ENCODE measurements around the gene SHCBP1. TPM values are rescaled to one million over a fixed set of nuclear protein-coding genes. Genes with fewer than 3 reads are reported as not detected.

Gene SHCBP1
- 1 to 10 TPM in 2 of 3 donors, under 1 TPM in 1; 0.63 to 7.7 (median 2.3) TPM for total RNA-seq
- long read RNA-seq, donor 1, result 0 reads
- long read RNA-seq, donor 2, partial matches to known transcripts, result 0 of 4 reads
- long read RNA-seq, donor 2, other reads (novel, unspliced or antisense), result 2 of 4 reads

- peak within 1 kb of the TSS; percentile 6 for H3K4me3 ChIP-seq
- DNase-seq (peak; percentile 82 to 87 (median 84)), ATAC-seq (peak; percentile 90)
- intact Hi-C loops (cut with DNase I, micrococcal nuclease), result no loop called here
- H3K36me3 ChIP-seq (ENCODE audit: low read depth), result no peaks in the 10 kb centered on the region
- no peaks in the 10 kb centered on the region for H3K4me1 ChIP-seq (ENCODE audit: low read depth)
- H3K9me3 ChIP-seq, result no peaks in the 10 kb centered on the region
- TF ChIP-seq CTCF (IDR thresholded peaks at IDR 0.05), result no peak
Observed at GRCh38 chr16:46621006-46621933, at the start of gene SHCBP1. SHCBP1 (minus strand) TSS chr16:46621379; CDS start chr16:46621359, 20 bp downstream.

- DNase-seq (no peak), ATAC-seq (no peak)
- no peak for TF ChIP-seq CTCF (IDR thresholded peaks at IDR 0.05)
- no peak overlapping the region for H3K4me3 ChIP-seq
- no peaks in the 10 kb centered on the region for H3K4me1 ChIP-seq (ENCODE audit: low read depth)
- intact Hi-C loops (cut with DNase I, micrococcal nuclease), result no loop called here
- peaks cover 3% of the 10 kb centered on the region for H3K36me3 ChIP-seq (ENCODE audit: low read depth)
- no peaks in the 10 kb centered on the region for H3K9me3 ChIP-seq
Observed at GRCh38 chr16:46662123-46662522, 40.9 kb upstream of the SHCBP1 start.

GRCh38 chr16:46658925-46659324 lies 37.7 kb upstream of the SHCBP1 start:
- Histone ChIP-seq H3K9me3 (no peaks in the 10 kb centered on the region), H3K36me3 (ENCODE audit: low read depth) (peaks cover 3% of the 10 kb centered on the region), H3K4me1 (ENCODE audit: low read depth) (no peaks in the 10 kb centered on the region), H3K4me3 (no peak overlapping the region)
- intact Hi-C loops (cut with DNase I, micrococcal nuclease), result no loop called here
- peak; percentile 76 for ATAC-seq
- peak in 1 of 3 donors; percentile 14 for DNase-seq
- TF ChIP-seq CTCF (IDR thresholded peaks at IDR 0.05), result no peak

- DNase-seq (no peak), ATAC-seq (no peak)
- no peak for TF ChIP-seq CTCF (IDR thresholded peaks at IDR 0.05)
- H3K4me3 ChIP-seq, result no peak overlapping the region
- no peaks in the 10 kb centered on the region for H3K36me3 ChIP-seq (ENCODE audit: low read depth)
- no peaks in the 10 kb centered on the region for H3K9me3 ChIP-seq
- intact Hi-C loops (cut with DNase I, micrococcal nuclease), result no loop called here
- H3K4me1 ChIP-seq (ENCODE audit: low read depth), result peaks cover 2% of the 10 kb centered on the region
Observed at GRCh38 chr16:46651305-46651704, 30.1 kb upstream of the SHCBP1 start.

- Histone ChIP-seq H3K4me1 (ENCODE audit: low read depth) (peaks cover 2% of the 10 kb centered on the region), H3K9me3 (no peaks in the 10 kb centered on the region), H3K36me3 (ENCODE audit: low read depth) (no peaks in the 10 kb centered on the region), H3K4me3 (no peak overlapping the region)
- no peak for DNase-seq
- intact Hi-C loops (cut with DNase I, micrococcal nuclease), result no loop called here
- peak; percentile 27 for ATAC-seq
- no peak for TF ChIP-seq CTCF (IDR thresholded peaks at IDR 0.05)
Observed at GRCh38 chr16:46650254-46650623, 29.1 kb upstream of the SHCBP1 start.

All from mucosa of descending colon (tissue), 3 donors.